ENCODE data around the gene TMEM129.

Gene TMEM129

GRCh38 chr4:1743551-1743950 is 22.4 kb upstream of the TMEM129 start:
- no peak for DNase-seq (ENCODE audit: low read depth)

- no peak for DNase-seq (ENCODE audit: low read depth)
These were observed 20.1 kb upstream of the TMEM129 start for GRCh38 chr4:1741208-1741607.

- no peak for DNase-seq (ENCODE audit: low read depth)
These were observed 19.0 kb upstream of the TMEM129 start for GRCh38 chr4:1740021-1740545.

- DNase-seq (ENCODE audit: low read depth): no peak
These were observed 18.2 kb upstream of the TMEM129 start for GRCh38 chr4:1739358-1739757.

GRCh38 chr4:1738410-1738809 is 17.3 kb upstream of the TMEM129 start:
- no peak for DNase-seq (ENCODE audit: low read depth)

- DNase-seq (ENCODE audit: low read depth): no peak
These were observed 16.5 kb upstream of the TMEM129 start for GRCh38 chr4:1737666-1738065.

- no peak for DNase-seq (ENCODE audit: low read depth)
These were observed 15.7 kb upstream of the TMEM129 start for GRCh38 chr4:1736812-1737211.

- no peak for DNase-seq (ENCODE audit: low read depth)
These were observed 14.1 kb upstream of the TMEM129 start for GRCh38 chr4:1735215-1735614.

GRCh38 chr4:1732911-1733310 is 11.8 kb upstream of the TMEM129 start:
- no peak for DNase-seq (ENCODE audit: low read depth)

- no peak for DNase-seq (ENCODE audit: low read depth)
These were observed 10.1 kb upstream of the TMEM129 start for GRCh38 chr4:1731180-1731579.

- no peak for DNase-seq (ENCODE audit: low read depth)
These were observed 9.5 kb upstream of the TMEM129 start for GRCh38 chr4:1730532-1731135.

GRCh38 chr4:1728061-1728980 is 7.2 kb upstream of the TMEM129 start:
- no peak for DNase-seq (ENCODE audit: low read depth)

GRCh38 chr4:1727117-1728031 is 6.3 kb upstream of the TMEM129 start:
- DNase-seq (ENCODE audit: low read depth): no peak

GRCh38 chr4:1726146-1726934 is 5.2 kb upstream of the TMEM129 start:
- peak; percentile 91 for DNase-seq (ENCODE audit: low read depth)

- DNase-seq (ENCODE audit: low read depth): no peak
These were observed 4.4 kb upstream of the TMEM129 start for GRCh38 chr4:1725521-1725920.

- DNase-seq (ENCODE audit: low read depth): no peak
These were observed 2.1 kb upstream of the TMEM129 start for GRCh38 chr4:1723131-1723801.

- DNase-seq (ENCODE audit: low read depth): no peak
These were observed 1.5 kb upstream of the TMEM129 start for GRCh38 chr4:1722551-1723118.

GRCh38 chr4:1721666-1722550 is 785 bp upstream of the TMEM129 start:
- no peak for DNase-seq (ENCODE audit: low read depth)

Data from stimulated activated CD8-positive, alpha-beta memory T cell treated with anti-CD3 and anti-CD28 coated beads, Interleukin-15, amount 100 ng/mL, for 1 hour (primary cell).